Pulmonary artery endothelial cell (primary cell): Measurements from ENCODE around the gene AMOTL2. TPM values are rescaled to one million over a fixed set of nuclear protein-coding genes. Genes with fewer than 3 reads are reported as not detected.
A peak's percentile ranks its signal among the peaks of the same experiment; 100 is the strongest.

Experiments
- DNase-seq: peaks from one replicate; pipeline ENCODE4 v3.0.0-alpha.2; 2011; ENCODE audit warnings: low read depth, low spot score
- total RNA-seq: library from RNA; depleted of rRNA; stranded (reverse); fragments of >200 nt; gene quantifications from 2 replicates; pipeline ENCODE4 v1.2.3, GENCODE V29; 2014

AMOTL2 gene
- total RNA-seq, 1 donor from 2014 or later, result 85.1 TPM

DNA sequence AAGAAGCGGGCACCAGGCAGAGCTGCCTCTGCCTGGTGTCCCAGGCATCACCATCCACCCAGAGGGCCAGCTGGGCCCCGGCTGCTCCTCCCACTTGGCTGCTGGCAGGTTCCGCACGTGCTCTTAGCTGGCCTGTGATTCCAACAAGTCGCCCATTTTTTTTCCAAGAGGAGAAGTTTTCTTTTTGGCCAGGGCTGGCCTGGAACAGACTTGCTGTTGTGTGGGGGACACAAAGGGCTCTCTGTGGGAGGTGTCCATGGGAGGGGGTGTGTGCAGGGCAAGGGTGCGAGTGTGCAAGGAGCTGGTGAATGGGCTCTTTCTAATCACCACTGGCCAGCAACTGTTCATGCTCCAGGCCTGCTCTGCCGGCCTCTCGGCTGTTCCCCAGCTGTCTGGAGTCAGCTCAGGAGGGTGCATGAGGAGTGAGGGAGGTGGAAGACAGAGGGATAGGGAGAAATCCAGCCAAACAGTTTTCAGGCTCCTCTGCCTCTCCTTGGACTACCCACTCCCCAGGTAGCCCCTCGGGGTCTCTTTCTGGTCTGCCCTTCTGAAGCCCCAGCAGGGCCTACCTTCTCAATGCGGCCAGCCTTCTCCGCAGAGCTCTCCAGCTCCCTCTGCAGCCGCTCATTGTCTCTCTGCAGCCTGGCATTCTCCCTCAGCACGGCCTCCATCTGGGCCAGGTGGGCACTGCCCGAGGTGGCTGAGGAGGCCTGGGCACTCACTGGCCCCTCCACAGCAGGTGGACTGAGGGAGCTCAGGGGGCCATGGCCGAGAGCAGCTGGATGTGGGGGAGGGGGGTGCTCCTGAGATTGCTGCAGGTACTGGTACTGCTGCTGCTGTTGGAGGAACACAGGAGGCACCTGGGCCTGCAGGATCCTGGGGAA lies 7.1 kb downstream of the AMOTL2 start:
- no peak for DNase-seq

- no peak for DNase-seq
Measured at GRCh38 chr3:134366221-134366927, 7.9 kb downstream of the AMOTL2 start.

DNA sequence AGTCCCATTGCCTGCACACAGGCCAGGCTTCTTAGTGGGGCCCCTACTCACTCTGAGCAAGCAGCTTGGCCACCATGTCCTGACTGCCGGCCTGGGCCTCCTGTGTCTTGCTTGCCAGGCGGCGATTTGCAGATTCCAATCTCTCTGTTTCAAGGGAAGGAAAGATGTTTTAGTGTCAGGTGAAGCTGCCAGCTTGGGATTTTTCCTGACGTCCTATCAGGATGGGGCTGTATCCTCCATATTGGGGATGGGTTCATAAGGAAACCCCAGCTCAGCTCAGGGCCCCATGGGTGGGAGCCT lies 8.5 kb downstream of the AMOTL2 start:
- DNase-seq, result no peak

GRCh38 chr3:134364936-134365765 lies 9.1 kb downstream of the AMOTL2 start:
- no peak for DNase-seq

DNA sequence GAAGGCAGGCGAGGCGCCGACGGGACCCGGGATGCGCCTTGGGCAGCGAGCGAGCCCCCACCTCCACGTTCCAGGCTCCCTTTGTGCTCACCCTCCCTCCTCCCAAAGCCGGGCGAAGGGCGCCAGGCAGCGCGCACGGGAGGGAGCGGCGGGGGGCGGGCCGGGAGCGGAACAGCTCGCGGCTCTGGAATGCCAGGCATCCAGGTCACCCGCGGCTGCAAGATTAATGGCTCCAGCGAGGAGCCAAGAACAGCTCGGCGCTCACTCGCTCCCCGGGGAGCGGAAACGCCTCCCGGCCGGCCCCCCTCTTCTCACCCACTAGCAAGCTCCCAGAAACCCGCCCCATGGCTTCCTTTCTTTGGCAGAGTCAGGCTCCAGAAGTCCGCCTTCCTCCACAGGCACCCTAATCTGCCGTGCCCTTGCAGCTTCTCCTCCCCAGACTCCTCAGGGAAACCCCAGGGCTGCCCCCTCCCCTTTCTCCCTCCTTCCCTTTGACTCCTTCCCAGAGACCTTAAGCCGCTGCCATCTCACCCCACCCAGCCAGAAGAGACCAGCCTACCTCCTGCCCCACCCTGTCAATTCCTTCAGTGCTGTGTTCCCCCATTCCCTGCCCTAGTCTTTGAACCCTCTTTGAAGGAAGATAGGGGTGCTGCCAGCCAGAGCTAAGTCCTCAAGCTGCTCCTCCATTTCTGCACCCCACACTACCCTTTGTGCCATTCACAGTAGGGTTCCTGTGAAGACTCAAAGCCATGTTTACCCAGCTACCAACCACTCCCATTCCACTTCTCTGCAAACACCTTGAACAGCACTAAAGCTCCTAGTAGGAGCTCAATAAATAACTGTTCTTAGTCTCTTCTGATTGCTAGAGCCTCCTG lies 9.9 kb downstream of the AMOTL2 start:
- peak; percentile 89 for DNase-seq

DNA sequence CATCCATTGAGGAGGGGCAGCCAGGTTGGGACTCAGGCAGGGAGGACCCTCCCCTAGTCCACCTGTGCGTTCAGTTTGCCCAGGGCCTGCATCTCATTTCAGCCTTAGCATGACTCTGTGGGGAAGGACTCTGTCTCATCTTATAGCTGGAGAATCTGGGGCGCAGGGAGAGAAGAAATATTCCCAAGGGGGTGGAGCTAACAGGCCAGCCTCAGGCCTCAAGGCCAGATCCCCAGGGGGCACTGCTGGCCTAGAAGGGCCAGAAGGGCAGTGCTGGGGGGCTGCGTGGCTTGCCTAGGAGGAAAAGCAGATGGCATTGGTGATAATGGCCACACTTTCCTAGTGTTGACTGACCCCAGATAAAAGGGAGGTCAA lies 10.9 kb downstream of the AMOTL2 start:
- DNase-seq, result no peak

DNA sequence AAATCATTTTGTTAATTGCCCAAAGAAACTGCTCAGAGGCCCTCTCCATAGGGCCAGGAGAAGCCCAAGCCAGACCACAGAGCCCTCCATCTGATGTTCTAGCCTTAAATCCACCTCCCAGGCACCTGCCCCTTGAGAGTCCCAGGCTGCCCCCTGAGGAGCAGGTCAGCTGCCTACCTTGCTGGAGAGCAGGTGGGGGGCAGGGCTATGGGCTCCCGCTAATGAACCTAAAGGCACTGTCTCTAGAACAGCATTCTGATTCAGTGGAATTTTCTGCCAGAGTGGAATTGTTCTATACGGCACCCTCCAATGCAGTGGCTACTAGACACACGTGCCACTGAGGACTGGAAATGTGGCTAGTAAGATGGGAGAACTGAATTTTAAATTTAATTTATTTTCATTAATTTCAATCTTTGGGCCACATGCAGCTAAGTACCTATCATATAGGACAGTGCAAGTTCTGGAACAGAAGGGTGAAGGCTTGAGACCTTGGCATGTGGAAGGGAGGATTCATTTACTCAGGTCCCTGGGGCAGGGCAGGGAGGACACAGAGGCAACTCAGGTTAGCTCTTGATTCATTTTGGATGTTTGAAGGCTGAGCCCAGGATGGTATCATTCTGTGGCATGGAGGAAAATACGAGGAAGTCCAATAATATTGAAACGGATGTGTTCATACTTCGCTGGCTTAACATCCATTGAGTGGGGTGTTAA lies 11.4 kb downstream of the AMOTL2 start:
- DNase-seq, result no peak

DNA sequence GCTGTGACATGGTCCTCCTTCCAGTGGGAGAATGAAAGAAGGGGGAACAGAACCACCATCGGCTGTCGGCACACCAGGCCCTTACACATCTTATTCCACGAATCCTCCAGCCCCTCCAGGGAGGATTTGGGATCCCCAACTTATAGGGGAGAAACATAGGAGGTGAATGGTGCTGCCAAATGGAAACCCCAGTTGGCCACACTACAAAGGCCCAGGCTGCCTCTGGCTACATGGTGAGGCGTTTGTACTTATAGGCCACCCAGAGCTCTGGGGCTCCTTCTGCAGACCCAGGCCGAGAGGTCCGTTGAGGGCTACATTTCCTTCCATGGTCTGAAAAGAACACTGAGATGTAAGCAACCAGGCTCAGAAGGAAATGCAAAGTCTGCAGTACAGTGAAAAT lies 12.0 kb downstream of the AMOTL2 start:
- DNase-seq, result no peak

- no peak for DNase-seq
Measured at GRCh38 chr3:134361162-134361835, 12.9 kb downstream of the AMOTL2 start.

- DNase-seq, result no peak
Measured at GRCh38 chr3:134360046-134360445, 14.2 kb downstream of the AMOTL2 start.

DNA sequence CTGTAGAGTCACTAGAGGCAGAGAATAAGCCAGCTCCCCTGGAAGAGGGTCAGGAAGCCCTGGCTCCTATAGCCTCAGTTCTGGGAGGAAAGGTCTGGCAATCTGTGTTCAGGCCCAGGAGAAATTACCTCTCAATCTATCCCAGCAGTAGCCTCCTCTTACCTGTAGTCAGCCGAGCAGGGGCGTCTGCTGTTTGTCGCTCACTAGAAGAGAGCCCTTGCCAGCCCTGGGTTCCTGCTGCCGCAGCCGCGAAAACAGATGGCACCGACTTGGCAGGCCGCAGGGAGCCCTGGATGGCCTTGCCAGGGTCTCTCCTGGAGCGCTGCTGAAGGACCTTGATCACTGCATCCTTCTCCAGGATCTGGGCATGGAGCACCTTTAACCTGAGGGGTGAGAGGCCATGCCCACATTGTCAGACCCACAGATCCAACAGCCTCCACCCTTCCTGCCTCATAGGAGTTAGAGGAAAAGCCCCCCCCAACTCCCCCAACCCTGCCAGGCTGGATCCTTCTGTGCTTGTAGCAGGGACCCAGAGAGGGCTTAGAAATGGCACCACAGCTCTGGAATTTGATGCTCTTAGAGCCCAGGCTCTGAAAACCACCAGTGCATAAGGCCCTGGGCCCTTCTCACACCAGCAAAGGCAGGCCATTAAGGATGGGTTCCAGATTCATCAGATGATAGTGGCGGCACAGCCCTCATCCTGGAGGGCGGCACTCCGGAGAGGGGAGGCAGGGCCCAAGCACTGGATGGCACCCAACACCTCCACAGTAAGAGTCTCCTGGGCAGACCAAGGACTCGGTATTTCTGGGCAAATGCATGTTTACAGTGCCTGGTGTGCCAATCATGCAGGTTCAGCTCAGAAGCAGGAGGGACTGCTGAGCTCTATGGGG lies 14.9 kb downstream of the AMOTL2 start:
- no peak for DNase-seq

DNA sequence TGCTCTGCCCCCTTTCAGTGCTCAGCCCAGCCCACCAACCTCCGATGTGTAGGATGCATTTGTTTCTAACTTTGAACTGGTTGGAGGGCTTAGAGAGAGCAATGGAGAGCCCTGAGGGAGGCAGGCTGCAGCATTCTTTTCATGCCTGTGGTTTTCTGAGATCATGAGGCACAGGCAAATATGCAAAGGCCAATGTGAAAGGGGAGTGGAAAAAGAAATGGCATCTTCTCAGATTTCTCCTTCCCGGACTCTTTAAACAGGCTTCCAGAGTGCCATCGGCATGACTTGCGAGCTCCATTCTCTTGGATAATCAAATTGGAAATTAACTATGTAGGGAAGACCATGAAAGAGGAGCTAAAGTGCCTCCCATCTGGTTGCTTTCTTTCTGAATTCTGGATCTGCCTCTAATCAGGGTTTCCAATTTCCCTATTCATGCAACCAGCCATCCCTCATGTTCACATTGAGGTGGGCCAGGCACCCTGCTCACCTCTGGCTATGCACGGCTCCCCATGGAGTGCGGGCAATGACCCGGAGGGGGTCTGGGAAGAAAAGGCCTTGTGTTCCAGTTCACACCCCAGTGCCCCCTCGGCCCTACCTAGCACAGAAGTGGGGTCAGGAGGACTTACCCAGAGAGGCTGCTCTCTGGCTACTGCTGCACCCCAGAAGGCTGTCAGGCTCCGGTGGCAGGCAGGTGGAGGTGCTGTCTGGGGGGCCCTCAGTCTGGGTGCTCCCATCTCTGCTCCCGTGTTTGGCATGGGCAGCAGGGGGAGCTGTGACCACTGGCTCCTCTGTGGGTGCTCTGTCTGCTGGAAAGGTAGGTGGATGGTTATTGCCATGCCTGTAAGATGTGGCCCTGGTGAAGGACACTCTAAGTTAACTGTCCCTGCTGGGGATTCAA lies 16.1 kb downstream of the AMOTL2 start:
- DNase-seq, result no peak

DNA sequence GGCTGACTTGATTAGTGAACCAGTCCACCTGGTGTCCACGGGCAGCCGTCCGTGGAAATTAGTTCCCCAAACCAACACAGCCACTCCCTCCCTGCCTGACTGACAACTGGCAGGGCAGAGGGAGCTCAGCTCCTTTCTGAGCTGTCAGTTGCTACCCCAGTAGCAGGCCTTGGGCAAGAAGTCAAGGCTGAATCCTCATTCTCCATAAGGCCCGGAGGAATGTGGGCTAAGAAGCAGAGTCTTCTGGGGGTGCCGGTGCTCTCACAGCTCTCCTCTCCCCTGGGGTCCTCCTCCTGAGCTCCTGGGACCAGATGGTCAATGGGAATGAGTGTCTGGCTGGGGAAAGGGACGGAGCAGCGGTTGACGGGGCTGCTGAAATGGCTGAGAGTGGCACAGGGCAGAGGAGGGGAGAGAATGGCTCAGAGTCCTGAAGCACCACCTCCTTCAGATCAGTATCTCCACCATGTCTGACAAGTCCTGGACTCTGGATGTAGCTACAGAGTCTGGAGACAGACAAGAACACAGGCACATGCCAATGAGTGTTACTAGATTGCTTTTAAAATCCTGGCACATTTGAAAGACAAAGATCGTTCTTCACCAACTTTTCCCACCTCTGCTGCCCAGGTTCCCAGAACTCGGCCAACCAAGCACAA lies 16.9 kb downstream of the AMOTL2 start:
- DNase-seq, result no peak

- DNase-seq, result no peak
Measured at GRCh38 chr3:134356411-134357040, 17.7 kb downstream of the AMOTL2 start.

DNA sequence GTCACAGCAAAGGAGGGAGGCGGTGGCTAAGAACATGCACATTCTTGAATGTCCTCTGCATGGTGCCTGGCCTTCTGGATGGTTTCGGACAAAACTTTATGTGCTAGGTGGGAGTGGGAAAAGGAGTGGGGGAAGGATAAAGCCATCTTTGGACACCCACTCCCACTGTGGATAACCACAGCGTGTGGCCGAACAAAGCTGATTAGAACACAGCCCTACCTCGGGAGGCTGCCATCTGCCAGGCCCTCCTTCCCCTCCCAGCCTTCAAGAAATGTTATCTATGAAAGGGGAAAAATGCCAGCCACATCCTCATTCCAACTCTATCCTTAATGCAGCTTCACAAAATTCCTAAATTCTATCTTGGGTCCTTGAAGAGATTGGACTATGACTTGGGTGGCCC lies 18.8 kb downstream of the AMOTL2 start:
- DNase-seq, result no peak

GRCh38 chr3:134354612-134355251 lies 19.5 kb downstream of the AMOTL2 start:
- no peak for DNase-seq
